HS-27A (cell line): ENCODE data around the gene EEFSEC.

Source experiments
- DNase-seq: peaks from one replicate; pipeline ENCODE4 v3.0.0-alpha.2; 2012; ENCODE audit warnings: low read depth, missing footprints

EEFSEC gene

DNA sequence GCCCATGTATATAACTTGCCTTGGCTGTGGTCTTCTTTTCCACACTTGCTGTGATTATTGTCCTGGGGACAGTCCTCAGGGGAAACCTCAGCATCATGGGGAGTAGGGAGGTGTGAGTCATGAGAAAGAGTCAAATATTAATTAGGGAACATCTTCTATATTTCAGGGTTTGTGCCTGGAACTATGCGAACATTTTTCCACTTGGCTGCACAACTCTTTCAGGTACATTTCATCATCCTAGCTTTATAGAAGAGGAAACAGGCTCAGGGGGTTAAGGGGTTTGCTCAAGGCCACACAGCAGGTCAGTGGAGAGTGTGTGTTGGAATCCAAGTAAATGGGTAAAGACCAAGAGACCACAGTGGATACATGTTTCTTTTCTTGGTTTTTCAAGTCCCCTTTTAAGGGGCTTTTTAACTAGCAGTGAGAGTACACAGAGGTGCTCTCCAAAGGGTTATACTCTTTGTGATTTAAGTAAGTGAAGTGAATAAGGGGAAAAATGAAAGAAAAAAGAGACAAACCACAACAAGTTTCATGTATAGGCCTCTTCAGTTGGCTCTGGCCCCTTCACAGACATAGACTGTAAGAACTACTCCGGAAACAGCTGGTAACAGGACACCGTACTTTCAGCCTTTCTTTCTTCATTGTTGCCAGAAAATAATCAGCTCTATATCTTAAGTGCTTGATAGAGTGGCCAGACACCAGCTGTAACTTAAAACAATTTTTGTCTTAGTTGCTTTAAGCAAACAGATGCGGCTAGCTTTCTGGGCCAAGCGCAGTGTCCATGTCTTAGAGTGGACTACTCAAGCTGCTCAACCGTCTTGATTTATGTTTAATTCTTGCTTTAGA, 64.6 kb downstream of the EEFSEC start:
- DNase-seq, result no peak

DNA sequence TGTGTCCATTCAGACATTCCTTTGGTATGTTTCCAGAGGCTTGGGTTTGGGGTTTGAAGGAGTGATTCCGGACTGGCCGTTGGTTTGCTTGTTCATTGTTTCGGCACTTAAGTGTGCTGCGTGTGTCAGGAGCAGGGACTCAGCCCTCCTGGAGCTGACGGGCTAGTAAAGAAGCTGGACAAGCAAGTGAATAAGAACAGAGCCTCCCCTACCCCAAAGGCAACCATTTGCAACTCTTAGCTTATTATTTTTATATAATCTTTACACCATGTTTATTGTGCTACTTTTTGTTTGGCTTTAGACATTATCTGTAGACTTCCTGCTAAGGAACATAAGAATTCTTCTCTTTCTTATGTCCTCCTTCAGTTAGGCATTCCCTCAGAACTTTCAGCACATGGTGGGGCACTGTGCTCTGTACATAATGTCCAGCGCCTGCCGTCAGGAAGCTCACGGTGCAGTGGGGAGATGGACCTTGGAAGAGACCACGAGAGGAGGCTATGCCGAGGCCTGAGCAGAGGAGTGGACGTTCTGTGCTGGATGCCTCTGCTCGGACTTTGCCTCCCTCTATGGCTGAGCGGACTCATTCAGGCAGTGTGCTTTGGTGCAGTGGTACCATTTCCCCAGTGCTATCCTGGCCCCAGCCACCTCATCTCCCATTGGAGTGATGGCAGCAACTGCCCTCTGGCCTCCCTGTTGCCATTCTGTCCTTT, 65.4 kb downstream of the EEFSEC start:
- DNase-seq, result no peak

DNA sequence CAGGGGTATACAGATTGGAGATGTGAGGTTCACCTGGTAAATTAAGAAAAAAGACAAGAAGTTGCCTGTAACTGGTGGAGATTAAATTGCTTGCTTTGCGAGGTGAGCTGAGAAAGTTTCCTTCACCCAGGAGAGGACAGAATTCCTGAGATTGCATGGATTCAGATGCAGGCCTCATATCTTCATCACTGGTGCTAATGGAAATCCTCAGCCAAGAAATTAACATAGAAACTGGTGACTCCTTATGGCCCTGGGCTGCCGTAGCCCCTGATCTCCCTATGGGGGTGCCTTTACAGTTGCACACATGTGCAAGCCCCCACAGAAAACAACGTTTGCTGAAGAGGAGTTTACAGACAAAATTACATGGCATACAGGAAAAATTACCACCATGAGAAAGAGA, 68.0 kb downstream of the EEFSEC start:
- DNase-seq, result no peak

DNA sequence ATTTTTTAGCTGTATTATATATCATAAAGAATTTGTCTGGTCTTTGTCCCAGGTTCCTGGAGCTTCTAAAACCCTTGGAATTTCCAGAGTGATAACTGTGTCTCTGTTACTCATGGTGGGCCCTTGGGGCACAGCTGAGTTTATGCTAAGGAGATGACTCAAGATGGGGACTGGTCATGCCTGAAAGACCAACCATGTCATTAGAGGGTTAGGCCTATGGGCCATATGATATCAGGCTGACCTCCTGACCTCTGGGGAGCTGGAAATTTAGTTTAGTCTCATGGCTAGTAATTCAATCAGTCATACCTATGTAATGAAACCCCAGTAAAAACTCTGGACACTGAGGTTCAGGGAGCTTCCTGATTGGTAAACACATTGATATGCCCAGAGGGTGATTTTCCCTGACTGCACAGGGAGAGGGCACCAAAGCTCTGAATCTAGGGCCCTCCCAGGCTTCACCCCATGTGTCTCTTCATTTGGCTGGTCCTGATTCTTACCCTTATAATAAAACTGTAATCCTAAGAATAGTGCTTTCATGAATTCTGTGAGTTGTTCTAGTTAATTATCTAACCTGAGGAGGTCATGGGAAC, 69.6 kb downstream of the EEFSEC start:
- no peak for DNase-seq

DNA sequence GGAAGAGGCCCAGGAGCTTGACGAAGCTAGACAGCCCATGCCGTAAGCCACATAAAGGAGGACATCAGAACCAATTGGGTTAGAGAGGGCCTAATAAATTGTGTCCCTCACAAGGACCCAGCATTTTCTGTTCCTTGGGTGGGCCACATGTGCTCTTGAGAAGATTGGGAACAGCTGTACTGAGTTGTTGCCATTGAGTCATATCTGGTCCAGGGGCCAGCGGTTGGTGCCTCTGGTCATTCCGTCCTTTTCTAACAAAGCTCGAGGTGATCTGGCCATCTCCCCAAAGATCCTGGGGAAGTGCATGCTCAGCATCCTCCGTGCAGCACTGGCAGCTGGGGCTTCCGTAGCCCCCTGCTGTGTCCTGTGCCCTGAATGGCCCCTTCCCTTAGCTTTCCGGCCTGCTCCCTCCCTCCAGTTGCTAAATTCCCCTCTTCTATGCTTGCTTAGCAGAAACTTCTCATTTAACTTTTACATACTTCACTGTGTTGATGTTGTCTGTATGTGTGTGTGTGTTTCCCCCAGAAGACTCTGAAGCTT, 73.0 kb downstream of the EEFSEC start:
- no peak for DNase-seq

DNA sequence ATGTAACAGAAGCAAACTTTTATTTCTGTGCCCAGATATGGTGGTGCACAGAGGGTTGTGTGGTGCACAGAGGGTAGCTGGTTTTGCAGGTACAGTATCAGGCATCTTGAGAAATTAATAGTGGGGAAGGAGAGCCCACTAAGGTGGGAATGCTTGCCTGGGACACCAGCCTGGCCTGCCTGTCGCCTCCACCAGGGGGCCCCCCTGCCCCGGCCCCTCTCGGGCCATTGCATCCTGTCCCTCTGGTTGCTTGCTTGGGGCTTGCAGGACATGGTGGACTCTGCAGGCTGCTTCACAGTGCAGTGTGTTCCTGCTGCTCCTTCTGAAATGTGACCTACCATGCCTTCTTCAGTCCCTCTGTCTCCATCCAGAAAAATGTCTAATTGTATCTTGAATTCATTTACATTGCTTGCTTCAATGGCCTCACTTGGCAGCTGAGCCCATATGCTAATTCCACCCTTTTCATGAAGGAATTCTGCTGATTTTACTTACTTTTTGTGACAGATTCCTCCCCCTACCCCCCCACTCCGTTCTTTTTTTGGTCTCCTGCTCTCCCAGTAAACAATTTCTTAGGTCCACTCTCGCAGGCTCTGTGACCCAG, 73.6 kb downstream of the EEFSEC start:
- no peak for DNase-seq

DNA sequence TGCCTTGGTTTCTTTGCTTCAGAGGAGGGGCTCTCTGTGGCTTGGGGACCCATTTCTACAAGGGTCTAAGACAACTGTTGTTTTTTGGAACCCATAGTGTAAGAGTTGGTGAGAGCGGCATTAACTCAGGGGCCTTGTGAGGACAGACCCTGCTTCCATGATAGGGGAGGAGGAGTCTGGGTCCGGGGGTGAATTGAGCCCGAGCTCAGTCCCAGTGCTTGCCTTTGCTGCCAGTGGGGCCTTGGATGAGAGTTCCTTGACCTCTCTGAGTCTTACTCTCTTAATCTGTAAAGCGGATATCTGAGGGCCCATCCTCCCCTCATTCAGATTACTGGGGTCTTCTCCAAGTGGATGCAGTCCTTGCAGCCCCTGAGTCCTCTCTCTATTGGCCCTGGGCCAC, 74.2 kb downstream of the EEFSEC start:
- DNase-seq, result no peak

DNA sequence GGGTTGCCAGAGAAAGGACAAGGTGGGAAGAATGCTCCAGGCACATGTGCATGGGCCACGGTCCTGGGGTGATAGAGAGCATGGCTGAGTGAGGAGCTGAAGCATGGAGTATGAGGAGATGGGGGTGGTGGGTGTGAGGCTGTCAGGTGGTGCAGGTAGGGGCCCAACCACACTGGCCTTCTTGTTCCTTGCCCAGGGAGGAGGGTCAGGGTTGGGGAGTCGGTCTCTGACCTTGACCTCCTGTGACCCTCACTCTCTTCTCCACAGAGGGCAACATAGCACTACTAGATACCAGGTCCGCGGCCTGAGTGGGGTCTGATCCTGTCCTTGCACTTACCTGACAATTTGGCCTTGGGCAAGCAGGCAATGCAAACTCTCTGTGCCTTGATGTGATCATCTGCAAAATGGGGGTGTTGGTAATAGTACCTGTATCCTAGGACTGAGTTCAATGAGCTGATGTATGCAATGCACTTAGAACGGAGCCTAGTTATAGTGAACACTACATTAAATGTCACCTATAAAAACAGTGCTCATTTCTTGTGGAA, 75.2 kb downstream of the EEFSEC start:
- no peak for DNase-seq

DNA sequence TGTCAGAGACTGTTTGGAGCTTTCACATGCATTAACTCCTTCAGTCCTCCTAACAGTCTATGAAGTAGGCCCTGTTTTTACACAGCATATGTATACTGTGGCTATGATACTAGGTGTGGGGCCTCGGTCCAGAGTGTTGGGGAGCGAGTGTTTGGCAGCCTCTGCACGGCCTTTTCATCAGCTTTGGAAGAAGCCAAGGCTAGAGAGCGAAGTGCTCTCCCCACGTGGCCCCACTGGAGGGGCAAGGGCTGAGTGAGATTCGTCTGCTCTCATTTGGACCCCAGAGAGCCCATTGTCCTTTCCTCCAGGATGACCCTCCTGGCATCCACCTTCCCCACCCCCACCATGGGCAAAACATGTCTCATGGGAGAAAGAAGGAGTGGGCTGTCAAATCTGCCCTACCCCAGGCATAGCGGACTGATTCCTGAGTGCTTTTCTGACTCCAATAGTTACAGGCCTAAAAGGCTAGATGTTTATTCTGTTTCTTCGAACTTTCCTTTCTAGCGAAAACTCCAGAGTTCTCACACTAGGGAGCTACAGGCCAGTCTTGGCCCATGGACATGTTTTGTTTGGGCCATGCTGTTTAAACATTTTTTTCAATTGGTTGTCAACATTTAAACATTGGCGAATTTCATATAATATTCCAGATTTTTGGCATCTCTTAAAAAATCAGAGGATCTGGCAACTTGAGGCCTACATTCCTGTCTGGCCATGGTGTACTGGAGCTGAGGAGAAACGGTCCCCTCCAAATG, 76.0 kb downstream of the EEFSEC start:
- no peak for DNase-seq

DNA sequence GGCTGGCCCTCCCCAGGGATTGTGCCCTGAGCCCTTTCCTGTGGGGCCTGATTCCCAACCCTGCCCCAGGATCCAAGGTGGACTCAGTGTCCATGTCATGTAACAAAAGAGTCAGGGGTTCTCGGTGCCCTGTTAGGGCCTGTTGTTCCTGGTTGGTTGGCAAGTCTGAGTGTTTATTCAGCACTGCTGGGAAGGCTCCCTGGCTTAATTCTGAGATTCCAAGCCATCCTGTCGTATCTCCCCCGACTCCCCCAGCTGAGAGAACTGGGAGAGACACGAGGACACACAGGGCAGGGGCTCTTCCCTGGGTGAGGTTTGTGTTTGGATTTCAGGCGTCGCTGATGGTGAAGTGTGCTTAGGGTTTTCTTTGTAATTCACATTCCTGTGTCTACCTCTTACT, 78.3 kb downstream of the EEFSEC start:
- DNase-seq, result no peak

DNA sequence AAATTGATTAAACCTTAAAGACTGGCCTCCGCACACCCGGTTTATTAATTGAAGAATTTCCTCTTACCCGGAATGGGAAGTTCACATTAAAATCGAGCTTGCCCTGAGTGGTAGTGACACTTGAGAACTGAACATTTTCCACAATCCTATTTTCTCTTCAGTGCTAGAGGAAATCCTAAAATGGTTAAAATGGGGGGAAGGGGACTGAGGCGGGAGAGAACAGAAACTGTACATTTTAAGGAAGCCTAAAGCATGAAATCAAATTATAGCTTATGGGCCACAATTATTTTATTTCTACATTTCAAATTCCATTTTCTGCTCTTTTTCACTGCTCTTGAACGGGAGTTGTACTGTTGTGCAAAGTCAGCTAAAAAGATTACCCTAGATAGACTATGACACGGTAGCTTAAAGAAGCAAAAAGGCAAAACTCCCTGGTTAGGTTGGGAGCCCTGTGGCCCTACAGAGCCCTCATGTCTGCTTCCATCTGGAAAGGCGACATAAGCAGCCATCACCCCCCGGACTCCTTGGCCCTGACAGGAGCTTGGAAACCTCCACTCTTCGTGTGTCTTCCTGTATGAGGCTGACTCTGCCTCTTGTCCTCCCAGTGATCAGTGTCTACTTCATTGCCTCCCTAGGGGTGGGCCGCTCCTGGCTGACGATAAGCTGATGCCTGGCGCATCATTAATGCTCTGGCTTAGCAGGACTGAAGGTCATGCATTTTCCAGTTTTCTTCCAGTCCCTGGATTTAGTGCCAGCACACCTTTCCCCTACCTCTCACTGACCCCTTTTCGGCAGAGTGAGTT, 79.3 kb downstream of the EEFSEC start:
- DNase-seq, result no peak

DNA sequence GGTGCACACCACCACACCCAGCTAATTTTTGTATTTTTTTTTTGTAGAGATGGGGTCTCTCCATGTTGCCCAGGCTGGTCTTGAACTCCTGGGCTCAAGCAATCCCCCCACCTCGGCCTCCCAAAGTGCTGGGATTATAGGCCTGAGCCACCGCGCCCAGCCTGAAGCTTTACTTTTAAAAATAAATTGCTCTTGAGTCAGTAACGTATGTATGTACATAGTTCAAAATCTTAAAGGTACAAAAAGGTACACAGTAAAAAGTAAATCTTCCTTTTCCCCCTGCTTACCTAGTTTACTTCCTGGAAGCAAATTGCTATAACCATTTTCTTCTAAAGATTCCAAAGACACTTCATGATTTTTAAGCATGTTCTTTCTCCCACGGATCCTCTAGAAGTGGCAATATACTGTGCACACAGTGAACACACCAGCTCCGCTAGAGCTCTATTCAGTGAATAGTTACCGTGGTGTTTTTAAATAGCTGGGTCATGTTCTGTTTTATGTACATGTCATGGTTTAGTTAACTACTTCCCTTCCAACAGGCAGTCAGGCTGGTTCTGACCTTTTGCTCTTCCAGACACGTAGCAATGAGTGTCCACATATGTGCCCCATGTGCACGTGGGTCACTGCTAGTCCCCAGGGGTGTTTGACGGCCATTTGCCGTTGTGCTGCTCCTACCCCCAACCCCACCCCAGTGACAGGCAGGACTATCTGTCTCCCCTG, 82.1 kb downstream of the EEFSEC start:
- DNase-seq, result no peak

DNA sequence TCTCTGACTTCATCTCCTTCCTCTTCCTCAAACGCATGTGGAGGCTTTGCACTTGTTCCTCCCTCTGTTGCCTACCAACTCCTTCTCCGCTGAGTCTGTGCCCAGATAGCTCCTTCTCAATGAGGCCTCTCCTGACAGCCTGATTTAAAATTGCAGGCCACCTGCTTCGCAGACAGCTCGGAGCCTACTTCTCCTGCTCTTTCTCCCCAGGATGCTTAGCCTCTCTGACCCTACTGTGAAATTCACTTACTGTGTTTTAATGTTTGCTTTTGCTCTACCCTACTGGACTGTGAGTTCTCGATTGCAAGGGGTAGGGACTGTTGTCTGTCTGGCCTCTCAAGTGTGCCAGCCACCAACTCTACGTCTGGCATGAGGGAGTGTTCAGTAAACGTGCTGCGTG, 83.4 kb downstream of the EEFSEC start:
- DNase-seq, result no peak

DNA sequence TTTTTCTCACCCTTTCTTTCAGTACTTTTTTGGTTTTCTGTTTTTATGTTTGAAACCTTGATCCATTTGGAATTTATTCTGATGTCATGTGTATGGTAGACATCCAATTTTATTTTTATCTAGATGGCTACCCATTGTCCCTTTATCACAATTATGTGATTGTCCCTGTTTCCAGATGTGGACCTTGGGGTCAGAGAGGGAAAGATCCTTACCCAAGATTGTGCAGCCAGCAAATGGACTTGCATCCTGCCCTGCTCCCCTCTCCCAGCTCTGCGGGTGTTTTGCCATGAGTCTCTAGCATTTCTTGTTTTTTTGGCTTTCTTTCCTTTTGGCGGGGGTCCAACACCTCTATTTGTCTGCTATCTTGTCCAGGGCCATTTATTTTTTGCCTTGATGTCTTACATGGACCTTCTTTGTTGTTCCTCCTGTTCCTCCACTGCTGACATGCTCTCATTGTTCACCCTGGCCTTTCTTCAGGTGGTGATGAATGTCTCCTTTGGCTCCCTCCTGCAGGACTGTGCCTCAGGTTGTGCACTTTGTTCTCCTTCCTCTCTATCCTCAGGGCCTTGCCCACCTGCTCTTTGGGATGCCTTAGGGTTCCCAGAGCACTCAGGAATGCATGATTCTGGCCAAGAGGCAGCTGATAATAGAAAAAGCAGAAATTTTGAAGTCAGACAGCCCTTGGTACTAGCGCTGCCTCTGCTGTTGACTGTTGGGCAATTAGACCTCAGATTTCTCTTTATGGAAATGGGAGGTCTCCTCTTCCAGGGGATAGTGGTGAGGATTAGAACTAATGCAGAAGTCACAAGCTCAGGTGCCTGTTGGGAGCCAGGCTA, 84.3 kb downstream of the EEFSEC start:
- no peak for DNase-seq

DNA sequence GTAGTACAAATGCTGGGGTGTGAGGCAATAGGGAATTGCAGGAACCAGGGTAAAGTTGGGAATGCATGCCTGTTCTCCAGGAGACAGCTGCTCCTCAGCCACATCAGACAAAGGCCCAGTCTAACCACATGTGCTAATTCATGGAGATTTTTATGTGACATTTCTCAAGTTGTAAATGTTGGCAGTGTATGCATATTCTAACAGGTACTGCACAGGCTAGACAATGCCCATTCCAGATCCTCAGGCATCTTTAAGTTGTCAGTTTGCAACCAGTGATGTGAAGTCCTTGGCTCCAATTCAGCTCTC, 84.9 kb downstream of the EEFSEC start:
- DNase-seq, result no peak

DNA sequence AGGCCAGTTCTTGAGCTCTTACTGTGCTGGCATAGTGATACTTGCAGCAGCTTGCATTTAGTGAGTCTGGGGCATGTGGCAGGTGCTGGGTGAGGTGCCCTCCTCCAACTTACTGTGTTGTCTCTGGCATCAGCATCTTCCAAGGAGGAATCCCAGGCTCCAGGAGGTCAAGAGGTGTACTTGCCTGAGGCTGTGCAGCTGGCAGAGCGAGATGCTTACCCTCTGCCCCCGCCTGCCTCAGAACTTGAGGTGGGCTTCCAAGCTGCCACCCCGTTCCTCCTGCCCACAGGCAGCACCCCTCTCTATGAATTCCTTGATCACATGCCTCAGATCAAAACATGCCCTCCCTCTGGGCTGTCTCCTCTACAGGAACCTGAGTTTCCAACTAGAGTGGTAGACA, 86.0 kb downstream of the EEFSEC start:
- no peak for DNase-seq

DNA sequence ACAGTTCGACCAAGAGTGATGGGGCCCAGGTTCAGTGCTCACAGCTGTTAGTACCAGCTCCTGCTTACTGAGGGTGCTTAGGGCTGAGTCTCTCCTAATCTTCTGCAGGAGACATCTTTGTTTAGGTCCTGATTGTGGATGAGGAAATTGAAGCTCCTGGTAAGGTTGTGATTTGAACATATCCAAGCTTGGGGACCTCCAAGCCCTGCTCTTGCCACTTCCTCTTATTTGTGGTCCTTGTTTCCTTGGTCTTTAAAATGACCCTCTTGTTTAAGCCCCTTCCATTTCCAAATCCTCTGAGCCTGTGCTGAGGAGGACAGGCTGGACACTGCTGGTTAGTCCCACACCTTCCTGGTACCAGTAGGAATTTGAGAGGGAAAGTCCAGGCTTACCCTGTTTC, 87.0 kb downstream of the EEFSEC start:
- DNase-seq, result no peak

DNA sequence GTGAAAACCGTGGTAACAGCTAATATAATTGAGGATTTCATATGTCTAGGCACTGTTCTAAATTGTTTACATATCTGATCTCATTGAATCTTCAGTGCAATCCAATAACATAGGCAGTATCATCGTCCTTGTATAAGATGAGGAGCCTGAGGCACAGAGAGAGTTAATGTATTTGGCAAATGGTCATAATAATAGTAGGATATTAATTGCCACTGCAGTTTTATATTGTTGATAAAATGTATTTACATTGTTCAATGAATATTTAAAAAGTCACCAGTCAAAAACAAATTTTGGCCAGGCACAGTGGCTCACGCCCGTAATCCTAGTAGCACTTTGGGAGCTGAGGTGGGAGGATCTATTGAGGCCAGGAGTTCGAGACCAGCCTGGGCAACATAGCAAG, 88.5 kb downstream of the EEFSEC start:
- no peak for DNase-seq
